GM18499 (cell line): ENCODE results near the gene LRMDA.

ENCODE experiments used
- ATAC-seq: cut with Tn5 transposase; IDR thresholded peaks from one replicate; pipeline ENCODE4 v1.9.1; 2021; ENCODE audit warnings: moderate number of reproducible peaks; ENCODE audit not compliant: insufficient read depth, unreplicated experiment

The LRMDA gene

GRCh38 chr10:76453332-76453731 is 1021.9 kb downstream of the LRMDA start:
- no peak for ATAC-seq

GRCh38 chr10:76453997-76454396 is 1022.6 kb downstream of the LRMDA start:
- ATAC-seq, result no peak

- no peak for ATAC-seq
Measured at GRCh38 chr10:76454506-76455140, 1023.2 kb downstream of the LRMDA start.

- ATAC-seq, result no peak
Measured at GRCh38 chr10:76456197-76456596, 1024.8 kb downstream of the LRMDA start.

DNA sequence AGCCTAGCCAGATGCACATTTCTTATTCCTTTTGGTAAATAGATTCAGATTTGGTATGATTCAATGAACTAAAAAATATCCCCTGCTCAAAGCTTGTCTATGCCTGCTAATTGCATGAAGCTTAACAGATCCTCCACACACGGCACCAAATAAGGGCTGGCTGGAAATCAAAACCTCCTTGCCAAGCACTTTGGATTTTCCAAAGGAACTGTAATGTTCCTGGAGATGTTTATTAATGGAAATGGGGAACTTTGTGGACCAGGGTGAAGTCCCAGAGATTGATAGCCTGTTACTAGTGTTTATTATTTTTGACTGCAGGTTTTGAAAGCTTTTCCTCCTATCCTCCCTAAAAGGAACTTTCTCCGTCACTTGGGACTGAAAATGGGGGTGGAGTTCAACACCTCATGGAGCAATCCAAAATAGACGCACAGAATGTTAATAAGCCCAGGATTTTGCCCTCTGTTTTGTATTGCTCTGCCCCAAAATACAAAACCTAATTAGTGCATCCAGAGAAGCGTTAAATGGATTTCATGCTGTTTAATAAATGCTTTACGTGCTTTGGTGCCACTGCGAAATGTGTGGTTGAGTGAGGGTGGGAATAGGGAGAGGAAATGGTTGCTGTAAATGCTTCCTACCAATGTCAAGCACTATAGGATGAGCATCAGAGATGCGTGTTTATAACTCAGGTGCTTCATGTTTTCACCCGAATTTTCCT is 1027.7 kb downstream of the LRMDA start:
- no peak for ATAC-seq

GRCh38 chr10:76461024-76461423 is 1029.6 kb downstream of the LRMDA start:
- no peak for ATAC-seq

GRCh38 chr10:76463111-76463510 is 1031.7 kb downstream of the LRMDA start:
- no peak for ATAC-seq

GRCh38 chr10:76466836-76467503 is 1035.5 kb downstream of the LRMDA start:
- ATAC-seq, result no peak

- ATAC-seq, result no peak
Measured at GRCh38 chr10:76469675-76470074, 1038.3 kb downstream of the LRMDA start.

DNA sequence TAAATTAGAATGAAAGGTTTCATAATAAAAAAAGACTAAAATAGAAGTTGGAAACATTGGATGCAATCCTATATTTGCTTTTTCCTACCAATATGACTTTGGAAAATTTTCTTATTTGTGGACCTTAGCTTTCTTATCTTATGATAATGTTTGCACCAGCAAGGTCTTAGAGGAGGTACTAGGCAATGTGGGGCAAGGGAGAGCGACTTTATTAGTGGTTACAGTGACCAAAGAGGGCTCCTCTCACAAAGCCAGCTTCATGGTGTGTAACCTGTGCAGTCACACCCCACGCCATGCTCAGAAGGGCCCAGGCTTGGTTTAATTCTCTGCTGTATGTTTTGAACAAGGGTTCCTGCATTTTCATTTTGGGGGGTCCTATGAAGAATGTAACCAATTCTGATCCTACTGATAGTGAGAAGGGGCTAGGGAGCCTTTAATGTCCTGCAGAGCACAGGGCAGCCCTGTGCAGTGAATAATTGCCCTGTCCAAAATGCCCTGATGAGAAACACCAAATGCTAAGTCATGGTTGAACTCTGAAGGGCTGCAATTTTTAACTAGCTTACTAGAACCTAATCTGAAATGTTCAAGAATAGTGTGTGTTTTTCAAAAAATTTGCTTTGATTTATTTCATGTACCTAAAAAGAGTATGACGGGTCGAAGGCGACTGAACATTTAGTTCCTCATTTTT is 1047.8 kb downstream of the LRMDA start:
- ATAC-seq, result no peak

DNA sequence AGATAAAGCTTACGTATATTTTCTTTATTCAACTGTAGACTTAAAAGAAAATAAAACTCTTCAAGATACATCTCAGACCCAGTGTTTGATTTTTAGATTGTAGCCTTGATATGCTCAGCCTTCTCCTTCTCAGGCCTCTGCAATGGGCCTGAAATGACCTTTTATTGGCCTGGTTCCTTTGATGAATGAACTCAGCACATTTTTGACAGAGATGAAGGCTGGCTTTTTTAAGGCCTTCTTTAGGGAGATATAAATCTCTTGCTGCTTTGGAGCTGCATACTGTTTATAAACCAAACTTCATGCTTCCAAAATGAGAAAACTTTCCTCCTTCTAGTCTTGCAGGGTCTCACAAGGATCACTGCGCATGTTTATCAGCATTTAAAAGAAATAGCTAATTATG is 1049.8 kb downstream of the LRMDA start:
- ATAC-seq, result no peak

DNA sequence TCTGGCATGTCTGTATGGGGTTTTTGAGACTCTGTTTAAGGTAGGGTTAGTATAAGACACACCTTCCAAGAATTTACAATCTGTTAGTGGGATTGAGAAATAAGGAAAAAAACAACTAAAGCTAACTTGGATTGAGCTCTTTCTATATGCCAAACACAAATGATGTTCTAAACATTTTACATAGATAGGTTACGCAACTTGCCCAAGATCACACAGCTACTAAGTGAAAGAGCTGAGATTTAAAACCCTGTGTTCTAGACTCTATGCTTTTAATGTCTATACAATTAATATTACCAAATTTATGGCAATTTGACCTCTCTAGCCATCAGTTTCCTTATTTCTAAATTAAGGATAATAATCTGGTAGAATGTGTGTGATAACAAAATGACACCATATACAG is 1056.2 kb downstream of the LRMDA start:
- ATAC-seq, result no peak

- no peak for ATAC-seq
Measured at GRCh38 chr10:76488602-76489001, 1057.2 kb downstream of the LRMDA start.

DNA sequence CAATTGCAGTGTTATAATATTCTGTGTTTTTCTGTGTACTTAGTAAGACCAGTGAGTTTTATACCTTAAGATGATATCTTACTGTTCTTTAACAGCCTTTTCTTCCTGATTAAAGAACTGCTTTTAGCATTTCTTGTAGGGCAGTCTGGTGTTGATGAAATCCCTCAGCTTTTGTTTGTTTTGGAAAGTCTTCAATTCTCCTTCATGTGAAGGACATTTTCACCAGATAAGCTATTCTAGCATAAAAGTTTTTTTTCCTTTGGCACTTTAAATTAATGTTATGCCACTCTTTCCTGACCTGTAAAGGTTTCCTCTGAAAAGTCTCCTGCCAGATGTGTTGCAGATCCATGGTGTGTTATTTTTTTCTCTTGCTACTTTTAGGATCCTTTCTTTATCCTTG is 1059.8 kb downstream of the LRMDA start:
- ATAC-seq, result no peak

- ATAC-seq, result no peak
Measured at GRCh38 chr10:76492026-76492425, 1060.6 kb downstream of the LRMDA start.

- no peak for ATAC-seq
Measured at GRCh38 chr10:76492678-76493472, 1061.5 kb downstream of the LRMDA start.

GRCh38 chr10:76497666-76498065 is 1066.2 kb downstream of the LRMDA start:
- no peak for ATAC-seq

GRCh38 chr10:76504823-76505222 is 1073.4 kb downstream of the LRMDA start:
- ATAC-seq, result no peak

DNA sequence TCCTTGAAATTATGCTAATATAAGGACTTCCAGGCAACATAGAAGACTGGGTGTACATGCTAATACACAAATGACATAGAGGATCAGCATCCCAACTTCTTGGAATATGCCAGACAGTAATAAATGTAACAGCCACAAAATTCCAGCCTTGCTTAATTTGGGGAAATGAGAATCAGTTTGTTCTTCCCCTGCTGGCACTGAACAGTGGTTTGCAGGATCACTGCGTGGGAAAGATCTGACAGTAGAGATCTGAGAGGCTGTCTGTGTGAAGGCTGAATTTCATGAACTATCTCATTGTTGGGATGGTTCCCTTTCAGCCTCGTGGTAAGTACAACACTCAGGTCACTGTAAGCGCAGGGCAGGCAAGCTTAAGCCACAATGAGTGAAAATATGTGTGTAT is 1078.0 kb downstream of the LRMDA start:
- ATAC-seq, result no peak

- ATAC-seq, result no peak
Measured at GRCh38 chr10:76514321-76514720, 1082.9 kb downstream of the LRMDA start.
